Measurements from ENCODE around the gene C20orf204.
A peak's percentile ranks its signal among the peaks of the same experiment; 100 is the strongest.

C20orf204 gene

GRCh38 chr20:64055893-64056638 is 20.1 kb downstream of the C20orf204 start:
- Mint-ChIP-seq H3K4me1 (peaks cover 35% of the 10 kb centered on the region), H3K4me3 (no peak overlapping the region)
- ATAC-seq: no peak

DNA sequence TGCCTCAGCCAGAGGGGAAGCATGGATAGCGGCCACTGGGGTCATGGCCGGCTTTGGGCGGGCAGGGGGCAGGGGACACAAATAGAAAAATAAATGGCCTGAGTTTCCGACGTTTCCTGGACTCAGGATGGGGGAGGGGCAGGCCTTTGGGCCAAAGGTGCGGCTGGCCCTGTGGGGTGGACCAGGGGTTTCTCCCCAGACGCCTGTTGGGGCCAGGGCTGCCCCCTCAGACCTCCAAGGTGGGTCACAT is 20.6 kb downstream of the C20orf204 start:
- ATAC-seq: no peak
- H3K36me3 Mint-ChIP-seq: no peaks in the 10 kb centered on the region
- H3K27ac Mint-ChIP-seq: no peak overlapping the region
- no peaks in the 10 kb centered on the region for H3K9me3 Mint-ChIP-seq
- H3K4me3 Mint-ChIP-seq: no peak overlapping the region
- peaks cover 35% of the 10 kb centered on the region for H3K4me1 Mint-ChIP-seq
- H3K27me3 Mint-ChIP-seq: peaks cover 46% of the 10 kb centered on the region

More at GRCh38 chr20:64055893-64056638, 20.1 kb downstream of the C20orf204 start:
- Mint-ChIP-seq H3K27ac (no peak overlapping the region), H3K9me3 (no peaks in the 10 kb centered on the region), H3K36me3 (no peaks in the 10 kb centered on the region), H3K27me3 (peaks cover 51% of the 10 kb centered on the region)

- ATAC-seq: no peak
- Mint-ChIP-seq H3K27me3 (peaks cover 41% of the 10 kb centered on the region), H3K9me3 (no peaks in the 10 kb centered on the region), H3K4me1 (peaks cover 35% of the 10 kb centered on the region), H3K4me3 (peak overlapping the region; percentile 50), H3K27ac (peak overlapping the region; percentile 27), H3K36me3 (no peaks in the 10 kb centered on the region)
These were observed 21.1 kb downstream of the C20orf204 start for GRCh38 chr20:64056889-64057627.

- Mint-ChIP-seq H3K27me3 (peaks cover 35% of the 10 kb centered on the region), H3K4me3 (peak overlapping the region; percentile 50), H3K9me3 (no peaks in the 10 kb centered on the region), H3K36me3 (no peaks in the 10 kb centered on the region), H3K4me1 (peaks cover 35% of the 10 kb centered on the region), H3K27ac (peak overlapping the region; percentile 27)
- ATAC-seq: peak; percentile 75
These were observed 21.9 kb downstream of the C20orf204 start for GRCh38 chr20:64057628-64058498.

DNA sequence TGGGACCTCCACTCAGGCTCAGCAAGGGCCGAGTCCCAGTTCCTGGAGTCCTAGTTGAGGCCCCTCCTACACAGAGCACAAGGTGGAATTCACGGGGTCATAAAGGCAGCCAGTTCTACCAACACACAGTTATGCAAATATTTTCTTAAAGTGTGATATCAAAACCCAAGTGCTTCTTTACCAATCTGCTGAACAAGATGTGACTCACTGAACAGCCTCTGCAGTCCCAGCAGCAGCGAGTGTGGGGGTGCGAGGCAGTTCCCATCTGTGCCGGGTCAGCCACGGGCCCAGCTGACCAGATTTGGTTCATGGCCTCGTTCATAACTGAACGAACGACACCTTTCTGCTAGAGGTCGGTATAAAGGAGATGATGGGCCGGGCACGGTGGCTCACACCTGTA is 22.6 kb downstream of the C20orf204 start:
- Mint-ChIP-seq H3K4me3 (no peak overlapping the region), H3K27me3 (peaks cover 28% of the 10 kb centered on the region), H3K27ac (peak overlapping the region; percentile 27), H3K9me3 (no peaks in the 10 kb centered on the region), H3K4me1 (peaks cover 30% of the 10 kb centered on the region), H3K36me3 (no peaks in the 10 kb centered on the region)
- ATAC-seq: no peak

DNA sequence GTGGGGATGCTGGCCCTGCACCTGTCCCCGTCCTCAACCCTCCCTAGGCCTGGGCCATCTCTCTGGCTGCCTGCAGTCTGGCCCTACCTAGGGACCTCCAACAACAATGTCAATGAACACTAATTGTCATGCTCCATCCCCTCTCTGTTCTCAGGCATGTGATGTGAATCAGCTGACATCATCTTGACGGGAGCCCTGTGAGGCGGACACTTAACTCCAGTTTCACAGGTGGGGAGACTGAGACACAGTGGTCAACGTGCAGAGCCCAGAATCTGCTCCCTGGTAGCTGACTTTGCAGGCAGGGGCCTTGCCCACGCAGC is 26.3 kb downstream of the C20orf204 start:
- Mint-ChIP-seq H3K27ac (peak overlapping the region; percentile 86), H3K4me3 (peak overlapping the region; percentile 93), H3K9me3 (no peaks in the 10 kb centered on the region), H3K4me1 (peaks cover 53% of the 10 kb centered on the region), H3K36me3 (no peaks in the 10 kb centered on the region), H3K27me3 (no peaks in the 10 kb centered on the region)
- no peak for ATAC-seq

- Mint-ChIP-seq H3K9me3 (no peaks in the 10 kb centered on the region), H3K4me3 (peak within 1 kb of the TSS; percentile 93), H3K4me1 (peaks cover 53% of the 10 kb centered on the region), H3K27ac (peak within 1 kb of the TSS; percentile 86), H3K36me3 (no peaks in the 10 kb centered on the region), H3K27me3 (no peaks in the 10 kb centered on the region)
- peak; percentile 92 for ATAC-seq
These were observed 26.8 kb downstream of the C20orf204 start, which contains the start of gene TCEA2 for GRCh38 chr20:64062596-64063388. Gene TCEA2, plus strand, starts transcription at chr20:64063198. Its CDS starts 115 bp downstream, at chr20:64063313.

DNA sequence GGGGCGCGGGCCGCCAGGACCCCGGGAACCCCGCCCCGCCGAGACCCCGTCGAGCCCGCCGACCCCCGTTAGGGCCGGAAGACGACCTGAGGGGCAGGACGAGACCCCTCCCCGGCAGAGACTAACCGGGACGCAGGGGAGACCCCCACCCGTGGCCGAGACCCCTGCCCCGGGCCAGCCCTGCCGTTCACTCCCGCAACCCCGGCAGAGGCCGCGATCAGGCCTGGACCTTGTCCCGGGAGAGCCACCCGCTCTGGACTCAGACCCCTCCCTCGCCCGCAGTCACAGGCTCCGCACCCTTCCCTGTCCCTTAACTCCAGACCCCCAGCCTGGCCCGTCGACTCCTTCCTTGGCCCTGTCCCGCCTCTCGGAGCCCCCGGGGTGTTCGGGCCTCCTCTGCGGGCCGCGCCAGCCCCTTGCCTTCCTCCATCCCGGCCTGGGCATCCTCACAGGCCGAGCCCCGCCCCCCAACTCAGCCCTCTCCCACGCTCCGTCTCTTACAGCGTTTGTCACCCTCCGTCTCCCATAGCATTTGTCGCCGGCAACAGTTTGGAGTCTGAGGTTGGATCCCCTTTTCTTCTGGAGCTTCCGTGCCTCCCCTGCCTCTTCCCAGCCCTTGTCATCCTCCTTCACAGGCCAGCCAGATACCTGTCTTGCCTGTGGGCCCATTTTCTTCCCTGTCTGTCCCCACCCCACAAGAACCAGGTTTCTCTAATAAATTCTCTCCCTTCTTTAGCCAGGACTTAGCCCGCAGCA is 27.6 kb downstream of the C20orf204 start:
- peaks cover 50% of the 10 kb centered on the region for H3K4me1 Mint-ChIP-seq
- peak overlapping the region; percentile 93 for H3K4me3 Mint-ChIP-seq

DNA sequence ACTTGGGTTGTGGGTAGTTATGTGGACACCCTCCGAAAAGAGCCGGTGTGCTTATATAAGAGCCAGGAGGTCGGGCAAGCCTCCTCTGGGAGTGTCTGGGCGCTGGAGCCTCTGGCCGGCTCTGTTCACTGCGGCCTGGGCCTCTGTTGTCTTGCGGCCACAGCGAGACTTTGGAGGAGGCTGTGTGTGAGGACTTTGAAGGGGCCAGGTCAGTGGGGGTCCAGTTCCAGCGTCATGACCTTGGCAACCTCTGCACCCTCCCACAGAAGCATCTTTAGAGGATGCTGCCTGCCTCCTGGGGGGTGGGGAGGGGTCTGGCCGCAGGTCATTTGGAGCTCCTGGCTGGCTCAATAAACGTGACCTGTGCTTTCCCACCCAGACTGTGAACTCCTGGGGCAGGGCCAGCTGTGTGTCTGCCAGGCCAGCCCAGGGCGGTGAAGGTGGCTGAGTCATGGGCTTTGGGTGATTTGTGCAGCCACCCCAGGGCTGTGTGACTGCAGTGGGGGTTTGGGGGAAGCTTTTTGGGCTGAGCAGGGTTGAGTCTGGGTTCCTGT is 28.2 kb downstream of the C20orf204 start:
- Mint-ChIP-seq H3K36me3 (no peaks in the 10 kb centered on the region), H3K27me3 (no peaks in the 10 kb centered on the region), H3K27ac (peak overlapping the region; percentile 86), H3K9me3 (no peaks in the 10 kb centered on the region), H3K4me1 (peaks cover 49% of the 10 kb centered on the region), H3K4me3 (peak overlapping the region; percentile 93)
- no peak for ATAC-seq

More for the DNA sequence above, 27.6 kb downstream of the C20orf204 start:
- Mint-ChIP-seq H3K9me3 (no peaks in the 10 kb centered on the region), H3K27me3 (no peaks in the 10 kb centered on the region), H3K36me3 (no peaks in the 10 kb centered on the region), H3K27ac (peak overlapping the region; percentile 86)
- peak; percentile 1 for ATAC-seq

DNA sequence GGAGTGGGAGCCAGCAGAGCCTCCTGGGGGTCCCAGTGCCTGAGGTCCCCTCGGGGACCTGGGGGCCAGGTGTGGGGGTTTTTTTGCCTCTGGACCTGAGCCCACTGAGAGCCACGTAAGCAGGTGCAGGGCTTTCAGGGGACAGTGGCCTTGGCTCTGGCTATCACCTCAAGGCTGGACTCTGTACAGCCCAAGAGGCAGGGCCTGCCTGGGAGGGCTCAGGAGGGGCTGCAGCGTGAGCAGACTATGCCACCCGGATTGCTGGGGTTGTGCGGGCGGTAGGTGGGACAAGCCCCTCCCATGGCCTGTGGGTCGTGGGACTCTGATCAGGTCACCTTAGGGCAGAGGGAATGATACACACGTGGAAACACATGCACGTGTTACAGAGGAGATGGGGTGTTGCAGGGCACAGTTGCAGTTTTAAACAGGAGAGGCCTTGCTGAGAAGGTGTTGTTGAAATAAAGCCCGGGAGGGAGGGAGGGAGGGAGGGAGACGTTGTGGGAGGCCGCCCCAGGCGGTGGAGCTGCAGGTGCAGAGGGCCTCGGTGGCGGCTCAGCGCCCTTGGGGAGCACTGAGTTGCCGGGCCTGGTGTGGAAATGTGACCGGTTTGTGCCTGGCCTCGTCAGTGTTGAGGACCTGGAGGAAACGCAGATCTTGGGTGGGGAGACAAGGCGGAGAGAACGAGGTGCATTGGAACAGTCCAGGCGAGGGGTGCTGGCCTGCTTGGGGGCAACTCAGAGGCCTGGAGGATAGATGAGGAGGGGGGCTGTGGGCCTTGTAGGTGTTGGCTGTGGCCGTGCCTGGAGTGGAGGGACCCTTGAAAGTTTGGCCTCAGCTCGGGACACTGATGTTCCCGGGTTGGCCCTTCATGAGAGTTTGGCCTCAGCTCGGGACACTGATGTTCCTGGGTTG is 29.3 kb downstream of the C20orf204 start:
- peak overlapping the region; percentile 86 for H3K27ac Mint-ChIP-seq
- ATAC-seq: no peak
- no peaks in the 10 kb centered on the region for H3K27me3 Mint-ChIP-seq
- peak overlapping the region; percentile 52 for H3K4me3 Mint-ChIP-seq
- H3K36me3 Mint-ChIP-seq: no peaks in the 10 kb centered on the region
- H3K9me3 Mint-ChIP-seq: no peaks in the 10 kb centered on the region
- H3K4me1 Mint-ChIP-seq: peaks cover 49% of the 10 kb centered on the region

DNA sequence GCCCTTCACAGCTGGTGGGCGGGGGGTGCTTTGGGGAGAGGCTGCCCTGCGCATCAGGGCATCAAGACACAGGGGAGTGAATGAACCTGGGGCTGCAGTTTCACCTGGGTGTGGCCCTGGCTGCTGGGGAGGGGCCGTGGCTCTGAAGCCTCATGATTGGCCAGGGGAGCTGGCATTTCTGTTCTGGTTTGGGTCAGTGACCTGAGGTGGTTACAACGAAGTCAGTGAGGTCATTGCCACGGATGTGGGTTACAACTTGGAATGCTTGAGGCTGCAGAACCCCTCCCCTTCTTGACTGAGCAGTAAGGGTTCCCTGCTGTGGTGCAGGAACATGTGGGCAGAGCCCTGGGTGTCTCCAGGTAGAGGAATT is 30.0 kb downstream of the C20orf204 start:
- H3K27ac Mint-ChIP-seq: peak overlapping the region; percentile 86

GRCh38 chr20:64067005-64067632 is 31.1 kb downstream of the C20orf204 start:
- peak overlapping the region; percentile 86 for H3K27ac Mint-ChIP-seq
- no peaks in the 10 kb centered on the region for H3K9me3 Mint-ChIP-seq
- peaks cover 66% of the 10 kb centered on the region for H3K4me1 Mint-ChIP-seq

More for the DNA sequence above, 30.0 kb downstream of the C20orf204 start:
- peak overlapping the region; percentile 27 for H3K4me3 Mint-ChIP-seq
- H3K27me3 Mint-ChIP-seq: no peaks in the 10 kb centered on the region
- ATAC-seq: peak; percentile 75
- H3K9me3 Mint-ChIP-seq: no peaks in the 10 kb centered on the region
- peaks cover 54% of the 10 kb centered on the region for H3K4me1 Mint-ChIP-seq
- H3K36me3 Mint-ChIP-seq: no peaks in the 10 kb centered on the region

More at GRCh38 chr20:64067005-64067632, 31.1 kb downstream of the C20orf204 start:
- Mint-ChIP-seq H3K27me3 (no peaks in the 10 kb centered on the region), H3K4me3 (no peak overlapping the region), H3K36me3 (peaks cover 1% of the 10 kb centered on the region)
- no peak for ATAC-seq

Measured in stimulated activated memory B cell treated with anti-CD40 and anti-IgM and Interleukin-4, amounts not matched to agents 10 μg/mL and 1 μg/mL and 100 μg/mL, for 72 hours (primary cell).